Ectodermal cell (in vitro differentiated cells): Measurements from ENCODE around the gene SMARCAL1.

Experiments used
- H3K27ac ChIP-seq: 2 replicates; pipeline ENCODE4 v1.7.0; 2013; ENCODE audit warnings: mild to moderate bottlenecking, low read depth, low read length; ENCODE audit not compliant: insufficient read depth, poor library complexity, severe bottlenecking
- H3K27me3 ChIP-seq: 2 replicates; pipeline ENCODE4 v1.7.0; 2013; ENCODE audit warnings: mild to moderate bottlenecking, low read length; ENCODE audit not compliant: insufficient read depth, control insufficient read depth, poor library complexity, severe bottlenecking
- H3K36me3 ChIP-seq: one replicate; pipeline ENCODE4 v1.7.0; 2013; ENCODE audit warnings: low read length; ENCODE audit not compliant: control insufficient read depth, insufficient read depth
- H3K4me1 ChIP-seq: one replicate; pipeline ENCODE4 v1.7.0; 2013; ENCODE audit warnings: low read length; ENCODE audit not compliant: control insufficient read depth, insufficient read depth
- H3K4me3 ChIP-seq: 2 replicates; pipeline ENCODE4 v1.7.0; 2013; ENCODE audit warnings: low read depth, low read length, control low read depth; ENCODE audit not compliant: insufficient read depth
- H3K9me3 ChIP-seq: 2 replicates; pipeline ENCODE4 v1.7.0; 2013; ENCODE audit warnings: mild to moderate bottlenecking, low read length, moderate library complexity; ENCODE audit not compliant: control insufficient read depth
- WGBS, 2 experiments: methylation state at CpG; one replicate each; pipeline ENCODE4 v1.1.7; 2013; ENCODE audit warnings: missing lambda C conversion rate in 2 of 2; 5-methylcytosine and 5-hydroxymethylcytosine counted together

SMARCAL1 gene

GRCh38 chr2:216426166-216426777 is 14.0 kb downstream of the SMARCAL1 start:
- WGBS, 2 experiments, result 94 to 99% methylated on average over 1 to 2 of the region's 2 CpGs
- H3K4me3 ChIP-seq, result no peak overlapping the region
- no peaks in the 10 kb centered on the region for H3K4me1 ChIP-seq
- no peak overlapping the region for H3K27ac ChIP-seq
- peaks cover 58% of the 10 kb centered on the region for H3K36me3 ChIP-seq
- H3K27me3 ChIP-seq, result no peaks in the 10 kb centered on the region
- no peaks in the 10 kb centered on the region for H3K9me3 ChIP-seq

- Histone ChIP-seq H3K4me3 (no peak overlapping the region), H3K27me3 (no peaks in the 10 kb centered on the region), H3K4me1 (no peaks in the 10 kb centered on the region), H3K27ac (no peak overlapping the region), H3K9me3 (no peaks in the 10 kb centered on the region), H3K36me3 (peaks cover 58% of the 10 kb centered on the region)
- whole genome bisulfite sequencing, 2 experiments, result 88 to 89% methylated on average over 4 of the region's 4 CpGs
These were observed 14.7 kb downstream of the SMARCAL1 start for GRCh38 chr2:216426938-216427337.

GRCh38 chr2:216428618-216429350 is 16.5 kb downstream of the SMARCAL1 start:
- H3K4me3 ChIP-seq, result no peak overlapping the region
- H3K9me3 ChIP-seq, result no peaks in the 10 kb centered on the region
- H3K27me3 ChIP-seq, result no peaks in the 10 kb centered on the region
- H3K4me1 ChIP-seq, result no peaks in the 10 kb centered on the region
- H3K36me3 ChIP-seq, result peaks cover 51% of the 10 kb centered on the region
- WGBS, 2 experiments, result 93 to 96% methylated on average over 6 of the region's 6 CpGs
- H3K27ac ChIP-seq, result no peak overlapping the region

GRCh38 chr2:216429428-216429827 is 17.1 kb downstream of the SMARCAL1 start:
- Histone ChIP-seq H3K27me3 (no peaks in the 10 kb centered on the region), H3K4me3 (no peak overlapping the region), H3K36me3 (peaks cover 47% of the 10 kb centered on the region), H3K27ac (no peak overlapping the region), H3K9me3 (no peaks in the 10 kb centered on the region), H3K4me1 (no peaks in the 10 kb centered on the region)
- WGBS, 2 experiments, result 94 to 97% methylated on average over 5 of the region's 5 CpGs

- 94% methylated on average over 12 to 13 of the region's 13 CpGs for WGBS, 2 experiments
- no peaks in the 10 kb centered on the region for H3K27me3 ChIP-seq
- H3K9me3 ChIP-seq, result no peaks in the 10 kb centered on the region
- no peak overlapping the region for H3K27ac ChIP-seq
- no peak overlapping the region for H3K4me3 ChIP-seq
- no peaks in the 10 kb centered on the region for H3K4me1 ChIP-seq
- peaks cover 33% of the 10 kb centered on the region for H3K36me3 ChIP-seq
These were observed 18.7 kb downstream of the SMARCAL1 start for GRCh38 chr2:216430811-216431530.

GRCh38 chr2:216431531-216431856 is 19.2 kb downstream of the SMARCAL1 start:
- H3K4me1 ChIP-seq, result no peaks in the 10 kb centered on the region
- H3K9me3 ChIP-seq, result no peaks in the 10 kb centered on the region
- H3K27ac ChIP-seq, result no peak overlapping the region
- H3K27me3 ChIP-seq, result no peaks in the 10 kb centered on the region
- H3K36me3 ChIP-seq, result peaks cover 33% of the 10 kb centered on the region
- no peak overlapping the region for H3K4me3 ChIP-seq

- H3K36me3 ChIP-seq, result peaks cover 16% of the 10 kb centered on the region
- H3K4me1 ChIP-seq, result no peaks in the 10 kb centered on the region
- WGBS, 2 experiments, result 90 to 94% methylated on average over 2 of the region's 2 CpGs
These were observed 24.1 kb downstream of the SMARCAL1 start for GRCh38 chr2:216436383-216436782.

GRCh38 chr2:216441308-216442010 is 29.2 kb downstream of the SMARCAL1 start:
- 95 to 100% methylated on average over 1 of the region's 3 CpGs for WGBS, 2 experiments
- H3K27ac ChIP-seq, result no peak overlapping the region
- H3K27me3 ChIP-seq, result no peaks in the 10 kb centered on the region
- H3K36me3 ChIP-seq, result no peaks in the 10 kb centered on the region
- H3K9me3 ChIP-seq, result no peaks in the 10 kb centered on the region
- H3K4me3 ChIP-seq, result no peak overlapping the region
- no peaks in the 10 kb centered on the region for H3K4me1 ChIP-seq

More at GRCh38 chr2:216436383-216436782, 24.1 kb downstream of the SMARCAL1 start:
- H3K4me3 ChIP-seq, result no peak overlapping the region
- no peak overlapping the region for H3K27ac ChIP-seq
- H3K9me3 ChIP-seq, result no peaks in the 10 kb centered on the region
- H3K27me3 ChIP-seq, result no peaks in the 10 kb centered on the region

GRCh38 chr2:216445501-216445900 is 33.2 kb downstream of the SMARCAL1 start:
- Histone ChIP-seq H3K36me3 (peaks cover 16% of the 10 kb centered on the region), H3K4me3 (no peak overlapping the region), H3K4me1 (no peaks in the 10 kb centered on the region), H3K27me3 (no peaks in the 10 kb centered on the region), H3K27ac (no peak overlapping the region), H3K9me3 (no peaks in the 10 kb centered on the region)
- WGBS, 2 experiments, result 49 to 70% methylated on average over 2 to 4 of the region's 5 CpGs

GRCh38 chr2:216446343-216446742 is 34.1 kb downstream of the SMARCAL1 start:
- 96 to 98% methylated on average over 2 of the region's 2 CpGs for WGBS, 2 experiments
- Histone ChIP-seq H3K27ac (no peak overlapping the region), H3K4me3 (no peak overlapping the region), H3K9me3 (no peaks in the 10 kb centered on the region), H3K36me3 (peaks cover 24% of the 10 kb centered on the region), H3K4me1 (no peaks in the 10 kb centered on the region), H3K27me3 (no peaks in the 10 kb centered on the region)
